ENCODE measurements around the gene YIPF2.

YIPF2 gene

GRCh38 chr19:10872546-10873107 is 55.8 kb downstream of the YIPF2 start:
- TF ChIP-seq CTCF (conservative IDR thresholded peaks at IDR 0.05; ENCODE audit: low read depth, low read length): no peak
- DNase-seq (ENCODE audit: low read depth): no peak
- peak overlapping the region; percentile 82 for H3K4me3 ChIP-seq (ENCODE audit: low read length)

All from retinal pigment epithelial cell (primary cell).